ENCODE results near the gene ALKBH3. TPM values are rescaled to one million over a fixed set of nuclear protein-coding genes. Genes with fewer than 3 reads are reported as not detected.

ALKBH3 gene
- polyA plus RNA-seq, 1 donor (not counting 4 experiments of a cell fraction or from before 2014, with no cell fraction given): 42.4 TPM

DNA sequence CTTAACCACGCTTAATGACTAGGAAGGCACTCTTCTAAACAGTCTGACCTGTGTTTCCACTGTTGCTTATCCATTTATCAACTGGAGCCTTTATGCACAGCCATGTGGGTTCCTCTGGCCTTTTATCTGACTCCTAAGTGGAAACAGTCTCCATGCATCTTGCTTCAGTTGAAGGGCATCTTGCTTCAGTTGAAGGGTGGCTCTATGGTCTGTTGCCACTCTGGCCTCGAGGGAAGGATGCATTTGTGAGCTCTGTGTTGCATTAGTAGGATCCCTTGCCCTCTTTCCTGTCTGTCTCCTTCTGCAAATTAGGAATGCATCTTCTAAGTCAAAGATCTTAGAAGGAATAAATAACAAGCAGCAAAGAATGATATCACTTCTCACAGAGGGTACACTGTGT, 36.0 kb downstream of the ALKBH3 start:
- H3K9me1 ChIP-seq (ENCODE audit: control insufficient read depth, extremely low read depth, insufficient read depth, low read length): peaks cover 3% of the 10 kb centered on the region
- no peaks in the 10 kb centered on the region for H3K79me2 ChIP-seq (ENCODE audit: control insufficient read depth, insufficient read depth, low read length)
- H3K27ac ChIP-seq (ENCODE audit: control insufficient read depth, insufficient read depth, low read length): no peak overlapping the region

DNA sequence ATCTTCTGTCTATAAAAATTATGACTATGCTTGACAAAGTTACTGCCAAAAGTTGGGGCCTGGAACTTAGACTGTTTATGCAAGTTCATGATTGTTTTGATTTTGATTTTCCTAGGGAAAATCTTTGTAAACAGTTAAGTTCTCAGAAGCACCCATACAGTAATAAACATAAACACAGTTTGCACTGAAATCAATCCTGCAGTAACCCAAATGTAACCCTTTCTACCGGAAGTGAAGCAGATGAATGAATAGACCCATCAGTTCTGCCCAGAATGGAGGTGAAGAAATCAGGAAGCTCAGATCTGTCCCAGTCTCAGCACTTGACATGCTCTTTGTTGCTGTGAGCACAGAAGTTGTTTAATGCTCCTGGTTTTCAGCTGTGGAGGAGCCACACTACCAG, 37.2 kb downstream of the ALKBH3 start:
- H3K36me3 ChIP-seq (ENCODE audit: control insufficient read depth in 2 of 2, extremely low read depth in 1 of 2, insufficient read depth in 2 of 2, low read length in 2 of 2): peaks cover 14 to 19% of the 10 kb centered on the region in 2 experiments
- H3K4me1 ChIP-seq (ENCODE audit: control insufficient read depth, extremely low read depth, insufficient read depth, low read length): peaks cover 17% of the 10 kb centered on the region

More for the DNA sequence above, 36.0 kb downstream of the ALKBH3 start:
- H2AFZ ChIP-seq (ENCODE audit: control insufficient read depth, low read length): no peak overlapping the region
- H3K9me3 ChIP-seq (ENCODE audit: control insufficient read depth, low read depth, low read length): no peaks in the 10 kb centered on the region
- H3K4me1 ChIP-seq (ENCODE audit: control insufficient read depth, extremely low read depth, insufficient read depth, low read length): peaks cover 17% of the 10 kb centered on the region
- H3K36me3 ChIP-seq (ENCODE audit: control insufficient read depth in 2 of 2, extremely low read depth in 1 of 2, insufficient read depth in 2 of 2, low read length in 2 of 2): peaks cover 10 to 19% of the 10 kb centered on the region in 2 experiments
- H3K27me3 ChIP-seq (ENCODE audit: control insufficient read depth, extremely low read depth, insufficient read depth, low read length): no peaks in the 10 kb centered on the region
- no peak overlapping the region for H3K9ac ChIP-seq (ENCODE audit: control insufficient read depth, extremely low read depth, insufficient read depth, low read length)
- no peak for FAIRE-seq
- dilution Hi-C loops (cut with MboI; ENCODE audit: extremely low pct_ligation_motif_present, low sequenced_read_pairs): no loop called here
- no peak for DNase-seq (ENCODE audit: low read depth, low spot score)
- no peak overlapping the region for H3K4me2 ChIP-seq (ENCODE audit: control insufficient read depth, extremely low read depth, insufficient read depth, low read depth, low read length)
- TF ChIP-seq, protein P1, sequence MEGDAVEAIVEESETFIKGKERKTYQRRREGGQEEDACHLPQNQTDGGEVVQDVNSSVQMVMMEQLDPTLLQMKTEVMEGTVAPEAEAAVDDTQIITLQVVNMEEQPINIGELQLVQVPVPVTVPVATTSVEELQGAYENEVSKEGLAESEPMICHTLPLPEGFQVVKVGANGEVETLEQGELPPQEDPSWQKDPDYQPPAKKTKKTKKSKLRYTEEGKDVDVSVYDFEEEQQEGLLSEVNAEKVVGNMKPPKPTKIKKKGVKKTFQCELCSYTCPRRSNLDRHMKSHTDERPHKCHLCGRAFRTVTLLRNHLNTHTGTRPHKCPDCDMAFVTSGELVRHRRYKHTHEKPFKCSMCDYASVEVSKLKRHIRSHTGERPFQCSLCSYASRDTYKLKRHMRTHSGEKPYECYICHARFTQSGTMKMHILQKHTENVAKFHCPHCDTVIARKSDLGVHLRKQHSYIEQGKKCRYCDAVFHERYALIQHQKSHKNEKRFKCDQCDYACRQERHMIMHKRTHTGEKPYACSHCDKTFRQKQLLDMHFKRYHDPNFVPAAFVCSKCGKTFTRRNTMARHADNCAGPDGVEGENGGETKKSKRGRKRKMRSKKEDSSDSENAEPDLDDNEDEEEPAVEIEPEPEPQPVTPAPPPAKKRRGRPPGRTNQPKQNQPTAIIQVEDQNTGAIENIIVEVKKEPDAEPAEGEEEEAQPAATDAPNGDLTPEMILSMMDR (optimal IDR thresholded peaks at IDR 0.05 in 1 of 3, IDR thresholded peaks at IDR 0.05 in 1 of 3, conservative IDR thresholded peaks at IDR 0.05 in 1 of 3; ENCODE audit: extremely low read depth in 1 of 3, insufficient read depth in 2 of 3, low read length in 3 of 3): no peak
- no peak for TF ChIP-seq EZH2 (IDR thresholded peaks at IDR 0.05; ENCODE audit: low read length)
- no peaks in the 10 kb centered on the region for H4K20me1 ChIP-seq (ENCODE audit: control insufficient read depth, extremely low read depth, insufficient read depth, low read length)
- H3K4me3 ChIP-seq (ENCODE audit: control insufficient read depth in 2 of 3, extremely low read depth in 1 of 3, insufficient read depth in 2 of 3, low read depth in 1 of 3, low read length in 3 of 3): no peak overlapping the region

More for the DNA sequence above, 37.2 kb downstream of the ALKBH3 start:
- Histone ChIP-seq H3K9ac (ENCODE audit: control insufficient read depth, extremely low read depth, insufficient read depth, low read length) (no peak overlapping the region), H3K27ac (ENCODE audit: control insufficient read depth, insufficient read depth, low read length) (no peak overlapping the region), H3K4me2 (ENCODE audit: control insufficient read depth, extremely low read depth, insufficient read depth, low read depth, low read length) (no peak overlapping the region), H3K4me3 (ENCODE audit: control insufficient read depth in 2 of 3, extremely low read depth in 1 of 3, insufficient read depth in 2 of 3, low read depth in 1 of 3, low read length in 3 of 3) (no peak overlapping the region), H3K79me2 (ENCODE audit: control insufficient read depth, insufficient read depth, low read length) (no peaks in the 10 kb centered on the region), H2AFZ (ENCODE audit: control insufficient read depth, low read length) (no peak overlapping the region), H3K9me1 (ENCODE audit: control insufficient read depth, extremely low read depth, insufficient read depth, low read length) (peaks cover 3% of the 10 kb centered on the region), H3K9me3 (ENCODE audit: control insufficient read depth, low read depth, low read length) (no peaks in the 10 kb centered on the region), H4K20me1 (ENCODE audit: control insufficient read depth, extremely low read depth, insufficient read depth, low read length) (no peaks in the 10 kb centered on the region), H3K27me3 (ENCODE audit: control insufficient read depth, extremely low read depth, insufficient read depth, low read length) (no peaks in the 10 kb centered on the region)
- dilution Hi-C loops (cut with MboI; ENCODE audit: extremely low pct_ligation_motif_present, low sequenced_read_pairs): no loop called here
- DNase-seq (ENCODE audit: low read depth, low spot score) (no peak), FAIRE-seq (no peak)
- TF ChIP-seq, protein P1 (optimal IDR thresholded peaks at IDR 0.05 in 1 of 3, IDR thresholded peaks at IDR 0.05 in 1 of 3, conservative IDR thresholded peaks at IDR 0.05 in 1 of 3; ENCODE audit: extremely low read depth in 1 of 3, insufficient read depth in 2 of 3, low read length in 3 of 3): no peak
- no peak for TF ChIP-seq EZH2 (IDR thresholded peaks at IDR 0.05; ENCODE audit: low read length)
